Uterus (tissue), 4 donors: ENCODE results near the gene KIF5A. TPM values are rescaled to one million over a fixed set of nuclear protein-coding genes. Genes with fewer than 3 reads are reported as not detected.
"Not testable (repeated sequence)": the region's sequence is repeated elsewhere in the genome, so short reads cannot be mapped to it uniquely, and the experiment has no call there.

Source experiments
- DNase-seq, 2 donors: peaks; one replicate each; pipeline ENCODE4 v3.0.0-alpha.2; 2019 to 2020
- H3K27ac ChIP-seq, 2 donors: fragments of 200-600 bp; sonication (generic); 1 replicate in 1 of 2; 2 replicates in 1 of 2; pipeline ENCODE4 v1.5.1; 2016 to 2018
- H3K27me3 ChIP-seq, 2 donors: fragments of 200-600 bp; sonication (generic); one replicate each; pipeline ENCODE4 v1.5.1; 2018 to 2019; ENCODE audit warnings: control low read depth in 1 of 2
- H3K36me3 ChIP-seq, 2 donors: fragments of 200-600 bp; sonication (generic); one replicate each; pipeline ENCODE4 v1.5.1; 2019; ENCODE audit warnings: control low read depth in 1 of 2
- H3K4me1 ChIP-seq, 2 donors: fragments of 200-600 bp; sonication (generic); one replicate each; pipeline ENCODE4 v1.5.1; 2018 to 2019; ENCODE audit warnings: control low read depth in 1 of 2
- H3K4me3 ChIP-seq, 2 donors: fragments of 200-600 bp; sonication (generic); 1 replicate in 1 of 2; 2 replicates in 1 of 2; pipeline ENCODE4 v1.5.1; 2018 to 2019; ENCODE audit warnings: mild to moderate bottlenecking in 1 of 2
- H3K9me3 ChIP-seq, 2 donors: fragments of 200-600 bp; sonication (generic); one replicate each; pipeline ENCODE4 v1.5.1; 2019; ENCODE audit warnings: control low read depth in 1 of 2
- POLR2A ChIP-seq, 2 donors: fragments of 450-650 bp; IDR thresholded peaks; one replicate each; pipeline ENCODE4 v1.6.1; 2016; ENCODE audit warnings: antibody characterized with exemption in 2 of 2, mild to moderate bottlenecking in 1 of 2, moderate library complexity in 1 of 2
- intact Hi-C: fragments of 100-400 bp; cut with DNase I; formaldehyde crosslinking; loops from one replicate; pipeline ENCODE4 v1.15.1; 2023; ENCODE audit warnings: low total_unique reads
- total RNA-seq, 4 donors: library from RNA; depleted of rRNA in 3 of 4; stranded (reverse); fragments of >200 nt in 3 of 4; gene quantifications; one replicate each; pipeline versions ENCODE4 v1.1.0 to v1.2.4, GENCODE V29; 2014 to 2023
- TF ChIP-seq, protein P1 (sequence below), 4 experiments: fragments of 200-600 bp in 2 of 4; fragments of 450-650 bp in 2 of 4; sonication (generic) in 2 of 4; IDR thresholded peaks; one replicate each; pipeline ENCODE4 v1.5.1; 2016 to 2019; ENCODE audit warnings: antibody characterized with exemption in 4 of 4, mild to moderate bottlenecking in 2 of 4, moderate library complexity in 1 of 4
- donor health status: DM: yes; HTN: yes; CAD: no.

The KIF5A gene
- total RNA-seq, 4 donors from 2014 or later, result 0.59 to 5.1 (median 1.9) TPM

DNA sequence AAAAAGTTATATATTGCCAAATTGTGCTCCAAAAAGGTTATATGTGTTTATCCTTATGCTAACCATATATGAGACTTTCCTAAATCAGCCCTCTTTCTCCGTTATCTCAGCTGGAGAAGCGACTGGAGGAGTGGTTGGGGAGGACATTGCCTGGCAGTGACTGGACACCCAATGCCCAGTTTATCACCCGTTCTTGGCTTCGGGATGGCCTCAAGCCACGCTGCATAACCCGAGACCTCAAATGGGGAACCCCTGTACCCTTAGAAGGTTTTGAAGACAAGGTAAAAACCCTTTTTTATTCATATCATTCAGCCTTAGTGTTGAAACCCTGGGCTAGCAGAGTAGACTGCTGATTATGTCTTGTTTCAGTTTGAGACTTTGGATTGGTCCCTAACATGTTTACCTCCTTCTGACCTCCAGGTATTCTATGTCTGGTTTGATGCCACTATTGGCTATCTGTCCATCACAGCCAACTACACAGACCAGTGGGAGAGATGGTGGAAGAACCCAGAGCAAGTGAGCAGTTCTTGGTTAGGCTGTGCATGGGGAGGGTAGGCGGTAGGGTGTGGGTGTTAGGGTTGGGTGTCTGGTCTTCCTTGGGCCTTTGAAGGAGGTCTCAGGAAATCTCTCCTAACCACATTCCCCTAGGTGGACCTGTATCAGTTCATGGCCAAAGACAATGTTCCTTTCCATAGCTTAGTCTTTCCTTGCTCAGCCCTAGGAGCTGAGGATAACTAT is 38.1 kb upstream of the KIF5A start:
- Histone ChIP-seq H3K9me3 (no peaks in the 10 kb centered on the region), H3K36me3 (no peaks in the 10 kb centered on the region), H3K4me3 (no peak overlapping the region), H3K27me3 (no peaks in the 10 kb centered on the region), H3K4me1 (no peaks in the 10 kb centered on the region), H3K27ac (no peak overlapping the region)
- intact Hi-C loops, result no loop called here
- TF ChIP-seq, protein P1, sequence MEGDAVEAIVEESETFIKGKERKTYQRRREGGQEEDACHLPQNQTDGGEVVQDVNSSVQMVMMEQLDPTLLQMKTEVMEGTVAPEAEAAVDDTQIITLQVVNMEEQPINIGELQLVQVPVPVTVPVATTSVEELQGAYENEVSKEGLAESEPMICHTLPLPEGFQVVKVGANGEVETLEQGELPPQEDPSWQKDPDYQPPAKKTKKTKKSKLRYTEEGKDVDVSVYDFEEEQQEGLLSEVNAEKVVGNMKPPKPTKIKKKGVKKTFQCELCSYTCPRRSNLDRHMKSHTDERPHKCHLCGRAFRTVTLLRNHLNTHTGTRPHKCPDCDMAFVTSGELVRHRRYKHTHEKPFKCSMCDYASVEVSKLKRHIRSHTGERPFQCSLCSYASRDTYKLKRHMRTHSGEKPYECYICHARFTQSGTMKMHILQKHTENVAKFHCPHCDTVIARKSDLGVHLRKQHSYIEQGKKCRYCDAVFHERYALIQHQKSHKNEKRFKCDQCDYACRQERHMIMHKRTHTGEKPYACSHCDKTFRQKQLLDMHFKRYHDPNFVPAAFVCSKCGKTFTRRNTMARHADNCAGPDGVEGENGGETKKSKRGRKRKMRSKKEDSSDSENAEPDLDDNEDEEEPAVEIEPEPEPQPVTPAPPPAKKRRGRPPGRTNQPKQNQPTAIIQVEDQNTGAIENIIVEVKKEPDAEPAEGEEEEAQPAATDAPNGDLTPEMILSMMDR (IDR thresholded peaks at IDR 0.05), result no peak
- TF ChIP-seq POLR2A (IDR thresholded peaks at IDR 0.05), result no peak
- DNase-seq, result no peak

GRCh38 chr12:57512665-57513064 is 37.2 kb upstream of the KIF5A start:
- H3K4me3 ChIP-seq, result no peak overlapping the region
- no peaks in the 10 kb centered on the region for H3K36me3 ChIP-seq
- no peaks in the 10 kb centered on the region for H3K9me3 ChIP-seq
- DNase-seq, result no peak
- no peak for TF ChIP-seq POLR2A (IDR thresholded peaks at IDR 0.05)
- TF ChIP-seq, protein P1 (IDR thresholded peaks at IDR 0.05), result no peak
- no peaks in the 10 kb centered on the region for H3K27me3 ChIP-seq
- H3K27ac ChIP-seq, result no peak overlapping the region
- H3K4me1 ChIP-seq, result no peaks in the 10 kb centered on the region
- intact Hi-C loops, result no loop called here

GRCh38 chr12:57513266-57513665 is 36.6 kb upstream of the KIF5A start:
- Histone ChIP-seq H3K27ac (no peak overlapping the region), H3K9me3 (no peaks in the 10 kb centered on the region), H3K4me1 (no peaks in the 10 kb centered on the region), H3K27me3 (no peaks in the 10 kb centered on the region), H3K4me3 (no peak overlapping the region), H3K36me3 (no peaks in the 10 kb centered on the region)
- intact Hi-C loops, result no loop called here
- DNase-seq, result no peak
- no peak for TF ChIP-seq POLR2A (IDR thresholded peaks at IDR 0.05)
- TF ChIP-seq, protein P1 (IDR thresholded peaks at IDR 0.05), result no peak

DNA sequence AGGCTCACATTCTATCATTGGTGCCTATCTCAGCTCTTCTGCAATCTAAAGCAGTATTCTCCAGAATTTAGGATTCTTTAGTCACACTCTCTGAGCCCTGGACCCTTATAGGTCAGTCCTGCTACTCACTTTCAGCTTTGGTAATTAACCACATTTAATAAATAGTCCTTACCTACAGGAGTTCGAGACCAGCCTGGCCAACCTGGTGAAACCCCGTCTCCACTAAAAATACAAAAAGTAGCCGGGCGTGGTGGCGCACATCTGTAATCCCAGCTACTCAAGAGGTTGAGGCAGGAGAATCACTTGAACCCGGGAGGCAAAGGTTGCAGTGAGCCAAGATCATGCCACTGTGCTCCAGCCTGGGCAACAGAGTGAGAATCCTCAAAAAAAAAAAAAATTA is 36.2 kb upstream of the KIF5A start:
- H3K4me3 ChIP-seq, H3K27me3 ChIP-seq, H3K36me3 ChIP-seq, DNase-seq, intact Hi-C loops, H3K9me3 ChIP-seq, H3K4me1 ChIP-seq, H3K27ac ChIP-seq: not testable (repeated sequence)

- H3K4me3 ChIP-seq, intact Hi-C loops, H3K27ac ChIP-seq, H3K4me1 ChIP-seq, H3K36me3 ChIP-seq, DNase-seq, H3K9me3 ChIP-seq, H3K27me3 ChIP-seq: not testable (repeated sequence)
Observed at GRCh38 chr12:57514246-57514645, 35.6 kb upstream of the KIF5A start.

DNA sequence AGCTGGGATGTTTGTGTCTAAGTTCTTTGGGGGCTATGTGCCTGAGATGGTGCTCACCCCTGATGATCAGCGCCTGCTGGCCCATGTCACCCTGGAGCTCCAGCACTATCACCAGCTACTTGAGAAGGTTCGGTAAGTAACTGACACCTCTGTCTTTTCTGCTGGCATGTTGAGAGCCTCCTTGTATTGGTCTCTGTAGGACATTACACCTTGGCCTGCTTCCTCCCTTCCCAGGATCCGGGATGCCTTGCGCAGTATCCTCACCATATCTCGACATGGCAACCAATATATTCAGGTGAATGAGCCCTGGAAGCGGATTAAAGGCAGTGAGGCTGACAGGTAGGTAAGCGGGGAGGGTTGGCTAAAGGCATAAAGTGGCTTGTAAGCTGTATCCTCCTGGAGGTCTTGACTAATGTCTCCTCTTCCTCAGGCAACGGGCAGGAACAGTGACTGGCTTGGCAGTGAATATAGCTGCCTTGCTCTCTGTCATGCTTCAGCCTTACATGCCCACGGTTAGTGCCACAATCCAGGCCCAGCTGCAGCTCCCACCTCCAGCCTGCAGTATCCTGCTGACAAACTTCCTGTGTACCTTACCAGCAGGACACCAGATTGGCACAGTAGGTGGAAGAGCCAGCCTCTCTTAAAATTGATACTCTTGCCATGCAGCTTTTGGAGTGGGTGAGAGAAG is 35.0 kb upstream of the KIF5A start:
- no peaks in the 10 kb centered on the region for H3K36me3 ChIP-seq
- no peak for DNase-seq
- peaks cover 2 to 8% of the 10 kb centered on the region in 2 donors for H3K4me1 ChIP-seq
- H3K9me3 ChIP-seq, result no peaks in the 10 kb centered on the region
- H3K27ac ChIP-seq, result no peak overlapping the region
- TF ChIP-seq POLR2A (IDR thresholded peaks at IDR 0.05), result no peak
- TF ChIP-seq, protein P1 (IDR thresholded peaks at IDR 0.05), result no peak
- H3K4me3 ChIP-seq, result no peak overlapping the region
- intact Hi-C loops, result no loop called here
- H3K27me3 ChIP-seq, result no peaks in the 10 kb centered on the region
